ENCODE data around the gene ARHGEF28.
A peak's percentile ranks its signal among the peaks of the same experiment; 100 is the strongest.

Gene ARHGEF28

GRCh38 chr5:73661753-73662152, 35.8 kb downstream of the ARHGEF28 start:
- Histone ChIP-seq H3K27me3 (ENCODE audit: control insufficient read depth, insufficient read depth, low read length) (no peaks in the 10 kb centered on the region), H3K9ac (ENCODE audit: low read depth, low read length) (no peak overlapping the region), H3K36me3 (ENCODE audit: control insufficient read depth, insufficient read depth, low read length) (no peaks in the 10 kb centered on the region), H3K27ac (ENCODE audit: low read depth, low read length) (no peak overlapping the region), H3K4me3 (ENCODE audit: low read depth, low read length) (no peak overlapping the region), H3K9me3 (ENCODE audit: control insufficient read depth, insufficient read depth, low read length) (no peaks in the 10 kb centered on the region), H3K4me1 (ENCODE audit: control insufficient read depth, insufficient read depth, low read length) (0 out of 2 replicates have a peak, but pooled peaks cover 4% of the 10 kb centered on the region)

GRCh38 chr5:73663161-73663859, 37.3 kb downstream of the ARHGEF28 start:
- H3K27me3 ChIP-seq (ENCODE audit: control insufficient read depth, insufficient read depth, low read length) = no peaks in the 10 kb centered on the region
- 0 out of 2 replicates have a peak, but pooled peaks cover 4% of the 10 kb centered on the region for H3K4me1 ChIP-seq (ENCODE audit: control insufficient read depth, insufficient read depth, low read length)
- no peak overlapping the region for H3K4me3 ChIP-seq (ENCODE audit: low read depth, low read length)
- no peaks in the 10 kb centered on the region for H3K9me3 ChIP-seq (ENCODE audit: control insufficient read depth, insufficient read depth, low read length)
- no peak overlapping the region for H3K9ac ChIP-seq (ENCODE audit: low read depth, low read length)
- H3K36me3 ChIP-seq (ENCODE audit: control insufficient read depth, insufficient read depth, low read length) = no peaks in the 10 kb centered on the region
- H3K27ac ChIP-seq (ENCODE audit: low read depth, low read length) = no peak overlapping the region

- Histone ChIP-seq H3K9me3 (ENCODE audit: control insufficient read depth, insufficient read depth, low read length) (no peaks in the 10 kb centered on the region), H3K27ac (ENCODE audit: low read depth, low read length) (no peak overlapping the region), H3K4me1 (ENCODE audit: control insufficient read depth, insufficient read depth, low read length) (0 out of 2 replicates have a peak, but pooled peaks cover 4% of the 10 kb centered on the region)
Observed at GRCh38 chr5:73663860-73664240, 37.9 kb downstream of the ARHGEF28 start.

GRCh38 chr5:73664796-73665195, 38.8 kb downstream of the ARHGEF28 start:
- Histone ChIP-seq H3K27me3 (ENCODE audit: control insufficient read depth, insufficient read depth, low read length) (no peaks in the 10 kb centered on the region), H3K36me3 (ENCODE audit: control insufficient read depth, insufficient read depth, low read length) (no peaks in the 10 kb centered on the region), H3K9ac (ENCODE audit: low read depth, low read length) (no peak overlapping the region), H3K4me1 (ENCODE audit: control insufficient read depth, insufficient read depth, low read length) (0 out of 2 replicates have a peak, but pooled peaks cover 4% of the 10 kb centered on the region), H3K9me3 (ENCODE audit: control insufficient read depth, insufficient read depth, low read length) (no peaks in the 10 kb centered on the region), H3K4me3 (ENCODE audit: low read depth, low read length) (no peak overlapping the region), H3K27ac (ENCODE audit: low read depth, low read length) (no peak overlapping the region)

More at GRCh38 chr5:73663860-73664240, 37.9 kb downstream of the ARHGEF28 start:
- no peak overlapping the region for H3K4me3 ChIP-seq (ENCODE audit: low read depth, low read length)
- H3K27me3 ChIP-seq (ENCODE audit: control insufficient read depth, insufficient read depth, low read length) = no peaks in the 10 kb centered on the region
- H3K36me3 ChIP-seq (ENCODE audit: control insufficient read depth, insufficient read depth, low read length) = no peaks in the 10 kb centered on the region
- H3K9ac ChIP-seq (ENCODE audit: low read depth, low read length) = no peak overlapping the region

- Histone ChIP-seq H3K9me3 (ENCODE audit: control insufficient read depth, insufficient read depth, low read length) (no peaks in the 10 kb centered on the region), H3K27ac (ENCODE audit: low read depth, low read length) (no peak overlapping the region), H3K4me1 (ENCODE audit: control insufficient read depth, insufficient read depth, low read length) (0 out of 2 replicates have a peak, but pooled peaks cover 4% of the 10 kb centered on the region), H3K27me3 (ENCODE audit: control insufficient read depth, insufficient read depth, low read length) (no peaks in the 10 kb centered on the region), H3K4me3 (ENCODE audit: low read depth, low read length) (no peak overlapping the region), H3K36me3 (ENCODE audit: control insufficient read depth, insufficient read depth, low read length) (no peaks in the 10 kb centered on the region), H3K9ac (ENCODE audit: low read depth, low read length) (no peak overlapping the region)
Observed at GRCh38 chr5:73666891-73667290, 40.9 kb downstream of the ARHGEF28 start.

GRCh38 chr5:73668017-73668416, 42.0 kb downstream of the ARHGEF28 start:
- H3K27me3 ChIP-seq (ENCODE audit: control insufficient read depth, insufficient read depth, low read length) = no peaks in the 10 kb centered on the region
- no peaks in the 10 kb centered on the region for H3K36me3 ChIP-seq (ENCODE audit: control insufficient read depth, insufficient read depth, low read length)
- peaks cover 7% of the 10 kb centered on the region for H3K4me1 ChIP-seq (ENCODE audit: control insufficient read depth, insufficient read depth, low read length)
- H3K27ac ChIP-seq (ENCODE audit: low read depth, low read length) = no peak overlapping the region
- no peak overlapping the region for H3K9ac ChIP-seq (ENCODE audit: low read depth, low read length)
- no peak overlapping the region for H3K4me3 ChIP-seq (ENCODE audit: low read depth, low read length)
- H3K9me3 ChIP-seq (ENCODE audit: control insufficient read depth, insufficient read depth, low read length) = no peaks in the 10 kb centered on the region

GRCh38 chr5:73668486-73669111, 42.6 kb downstream of the ARHGEF28 start:
- H3K27me3 ChIP-seq (ENCODE audit: control insufficient read depth, insufficient read depth, low read length) = no peaks in the 10 kb centered on the region
- no peaks in the 10 kb centered on the region for H3K9me3 ChIP-seq (ENCODE audit: control insufficient read depth, insufficient read depth, low read length)
- H3K36me3 ChIP-seq (ENCODE audit: control insufficient read depth, insufficient read depth, low read length) = no peaks in the 10 kb centered on the region
- no peak overlapping the region for H3K27ac ChIP-seq (ENCODE audit: low read depth, low read length)
- H3K4me1 ChIP-seq (ENCODE audit: control insufficient read depth, insufficient read depth, low read length) = peaks cover 10% of the 10 kb centered on the region
- H3K9ac ChIP-seq (ENCODE audit: low read depth, low read length) = no peak overlapping the region
- H3K4me3 ChIP-seq (ENCODE audit: low read depth, low read length) = no peak overlapping the region

GRCh38 chr5:73670731-73671130, 44.7 kb downstream of the ARHGEF28 start:
- Histone ChIP-seq H3K27ac (ENCODE audit: low read depth, low read length) (no peak overlapping the region), H3K4me1 (ENCODE audit: control insufficient read depth, insufficient read depth, low read length) (peaks cover 7% of the 10 kb centered on the region), H3K9ac (ENCODE audit: low read depth, low read length) (no peak overlapping the region), H3K4me3 (ENCODE audit: low read depth, low read length) (no peak overlapping the region), H3K27me3 (ENCODE audit: control insufficient read depth, insufficient read depth, low read length) (no peaks in the 10 kb centered on the region), H3K36me3 (ENCODE audit: control insufficient read depth, insufficient read depth, low read length) (no peaks in the 10 kb centered on the region), H3K9me3 (ENCODE audit: control insufficient read depth, insufficient read depth, low read length) (no peaks in the 10 kb centered on the region)

GRCh38 chr5:73672132-73672531, 46.1 kb downstream of the ARHGEF28 start:
- Histone ChIP-seq H3K27ac (ENCODE audit: low read depth, low read length) (no peak overlapping the region), H3K9me3 (ENCODE audit: control insufficient read depth, insufficient read depth, low read length) (no peaks in the 10 kb centered on the region), H3K36me3 (ENCODE audit: control insufficient read depth, insufficient read depth, low read length) (no peaks in the 10 kb centered on the region), H3K4me3 (ENCODE audit: low read depth, low read length) (no peak overlapping the region), H3K27me3 (ENCODE audit: control insufficient read depth, insufficient read depth, low read length) (no peaks in the 10 kb centered on the region), H3K4me1 (ENCODE audit: control insufficient read depth, insufficient read depth, low read length) (peaks cover 7% of the 10 kb centered on the region), H3K9ac (ENCODE audit: low read depth, low read length) (no peak overlapping the region)

GRCh38 chr5:73673161-73673591, 47.2 kb downstream of the ARHGEF28 start:
- no peaks in the 10 kb centered on the region for H3K9me3 ChIP-seq (ENCODE audit: control insufficient read depth, insufficient read depth, low read length)
- no peaks in the 10 kb centered on the region for H3K27me3 ChIP-seq (ENCODE audit: control insufficient read depth, insufficient read depth, low read length)
- H3K36me3 ChIP-seq (ENCODE audit: control insufficient read depth, insufficient read depth, low read length) = no peaks in the 10 kb centered on the region
- peaks cover 7% of the 10 kb centered on the region for H3K4me1 ChIP-seq (ENCODE audit: control insufficient read depth, insufficient read depth, low read length)
- H3K4me3 ChIP-seq (ENCODE audit: low read depth, low read length) = no peak overlapping the region
- no peak overlapping the region for H3K27ac ChIP-seq (ENCODE audit: low read depth, low read length)
- 0 out of 2 replicates have a peak overlapping the region, but pooled peaks have one; percentile 23 for H3K9ac ChIP-seq (ENCODE audit: low read depth, low read length)

- H3K36me3 ChIP-seq (ENCODE audit: control insufficient read depth, insufficient read depth, low read length) = no peaks in the 10 kb centered on the region
- peaks cover 7% of the 10 kb centered on the region for H3K4me1 ChIP-seq (ENCODE audit: control insufficient read depth, insufficient read depth, low read length)
- no peak overlapping the region for H3K27ac ChIP-seq (ENCODE audit: low read depth, low read length)
- H3K27me3 ChIP-seq (ENCODE audit: control insufficient read depth, insufficient read depth, low read length) = no peaks in the 10 kb centered on the region
- H3K4me3 ChIP-seq (ENCODE audit: low read depth, low read length) = no peak overlapping the region
- H3K9me3 ChIP-seq (ENCODE audit: control insufficient read depth, insufficient read depth, low read length) = no peaks in the 10 kb centered on the region
- no peak overlapping the region for H3K9ac ChIP-seq (ENCODE audit: low read depth, low read length)
Observed at GRCh38 chr5:73674669-73675004, 48.6 kb downstream of the ARHGEF28 start.
